Fibroblast of skin of back (primary cell): Measurements from ENCODE around the gene PACS2. TPM values are rescaled to one million over a fixed set of nuclear protein-coding genes. Genes with fewer than 3 reads are reported as not detected.
A peak's percentile ranks its signal among the peaks of the same experiment; 100 is the strongest.
"Not testable (repeated sequence)": the region's sequence is repeated elsewhere in the genome, so short reads cannot be mapped to it uniquely, and the experiment has no call there.

Source experiments
- DNase-seq: peaks from one replicate; pipeline ENCODE4 v3.0.0-alpha.2; 2013
- polyA plus RNA-seq, 2 experiments: library from polyadenylated mRNA; unstranded; fragments of 120-200 nt; gene quantifications; one replicate each; pipeline ENCODE4 v1.2.1, GENCODE V29; 2013; ENCODE audit not compliant: insufficient read length in 2 of 2

The PACS2 gene
- polyA plus RNA-seq (2013, experiment 1 of 2; ENCODE audit: insufficient read length) = 46.2 TPM
- polyA plus RNA-seq (2013, experiment 2 of 2; ENCODE audit: insufficient read length) = 68.1 TPM

DNA sequence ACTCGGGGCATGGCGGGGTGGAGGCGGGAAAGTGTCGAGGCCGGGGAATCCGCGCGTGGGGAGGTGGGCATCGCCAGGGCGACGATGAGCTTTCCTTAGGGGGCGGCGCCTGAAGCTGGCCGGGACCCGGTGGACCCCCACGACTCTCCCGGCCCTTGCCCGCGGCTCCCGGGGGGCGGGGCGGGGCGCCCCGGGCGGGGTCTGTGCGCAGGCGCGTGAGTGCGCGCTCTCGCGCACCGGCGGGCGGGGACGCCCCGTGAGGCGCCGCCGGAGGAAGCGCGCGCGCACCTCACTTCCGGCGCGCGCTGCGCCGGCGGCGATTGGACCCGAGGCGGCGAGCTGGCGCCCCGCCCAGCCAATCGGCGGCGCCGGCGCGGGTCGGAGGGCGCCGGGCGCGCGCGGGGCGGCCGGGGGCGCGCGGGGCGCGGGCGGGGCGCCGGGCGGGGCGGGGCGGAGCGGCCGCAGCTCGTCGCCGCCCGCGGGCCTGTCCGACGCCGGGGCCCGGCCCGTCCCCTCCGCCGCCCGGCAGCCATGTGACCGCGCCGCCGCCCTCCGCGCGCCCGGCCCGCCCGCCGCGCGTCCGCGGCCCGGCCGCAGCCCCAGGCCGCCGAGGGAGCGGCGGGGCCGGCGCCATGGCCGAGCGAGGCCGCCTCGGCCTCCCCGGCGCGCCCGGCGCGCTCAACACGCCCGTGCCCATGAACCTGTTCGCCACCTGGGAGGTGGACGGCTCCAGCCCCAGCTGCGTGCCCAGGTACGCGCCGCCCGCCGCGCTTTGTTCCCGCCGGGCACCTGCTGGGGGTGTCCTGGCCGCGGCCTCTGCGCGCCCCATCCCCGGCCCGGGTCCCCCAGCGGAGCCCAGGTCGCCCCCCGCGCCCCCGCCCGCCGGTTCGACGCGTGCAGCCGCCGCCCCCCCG, at the start of gene PACS2:
Gene PACS2 (plus strand): TSS at position 462 of the 914 bp plus-strand sequence. CDS start 171 bp downstream, at position 633.
- DNase-seq = peak; percentile 88

DNA sequence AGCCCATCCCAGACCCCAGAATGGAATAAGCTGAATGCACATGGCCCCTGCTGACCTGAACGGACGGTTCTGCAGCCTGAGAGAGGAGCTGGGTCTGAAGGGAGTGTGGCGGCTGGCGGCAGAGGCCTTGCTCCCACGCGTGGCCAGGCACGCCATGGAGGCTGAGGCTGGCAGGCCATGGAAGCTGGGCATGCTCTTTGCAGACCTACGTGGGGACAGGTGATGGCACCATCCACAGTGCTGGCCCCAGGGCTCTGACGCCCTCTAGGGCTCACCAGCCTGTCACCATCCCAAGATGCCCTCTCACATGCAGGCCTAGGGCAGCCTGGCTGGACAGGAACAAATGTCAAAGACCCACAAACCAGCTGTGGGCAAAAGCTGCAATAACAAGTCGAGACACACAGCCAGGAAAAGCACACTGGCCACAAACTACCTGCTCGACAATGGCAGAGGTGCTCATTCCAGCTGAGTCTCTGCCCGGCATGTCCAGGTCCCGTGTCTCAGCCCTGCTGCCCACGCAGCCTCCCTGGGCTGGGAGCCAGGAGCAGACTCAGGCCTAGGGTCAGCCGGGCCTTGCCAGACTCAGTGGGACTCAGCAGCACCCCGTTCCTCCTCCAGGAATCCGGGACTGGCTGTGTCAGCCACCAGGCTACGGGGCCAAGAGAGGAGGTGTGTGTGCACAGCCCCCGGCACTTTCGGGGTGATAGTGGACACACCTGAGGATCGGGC, 46.6 kb upstream of the PACS2 start:
- no peak for DNase-seq

DNA sequence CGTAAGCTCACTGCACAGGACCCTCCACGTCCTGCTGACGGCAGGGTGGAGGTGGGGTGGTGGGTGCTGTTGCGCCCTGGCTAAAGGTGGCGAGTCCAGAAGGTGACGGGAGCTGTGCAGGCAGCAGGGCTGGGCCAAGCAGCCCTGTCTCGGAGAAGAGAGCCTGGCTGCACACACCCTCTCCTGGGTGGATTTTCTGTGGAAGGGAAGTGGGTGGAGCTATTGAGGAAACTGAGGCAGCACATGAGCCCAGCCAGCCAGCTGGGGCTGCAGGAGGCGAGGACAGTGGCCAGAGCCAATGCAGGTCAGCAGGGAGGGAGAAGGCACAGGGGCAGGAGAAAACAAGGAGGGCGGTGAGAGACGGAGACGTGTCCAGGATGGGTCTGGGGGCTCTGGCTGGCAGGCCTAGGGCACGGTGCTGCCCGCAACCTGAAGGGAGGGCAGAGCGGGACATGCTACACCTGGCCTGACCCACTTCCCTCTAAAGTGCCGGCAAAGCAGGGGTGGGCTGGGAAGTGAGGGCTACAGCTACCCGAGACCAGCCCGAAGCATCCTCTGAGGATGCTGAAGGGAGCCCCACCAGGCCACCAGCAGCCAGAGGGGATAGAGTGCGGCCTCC, 45.7 kb upstream of the PACS2 start:
- no peak for DNase-seq

DNA sequence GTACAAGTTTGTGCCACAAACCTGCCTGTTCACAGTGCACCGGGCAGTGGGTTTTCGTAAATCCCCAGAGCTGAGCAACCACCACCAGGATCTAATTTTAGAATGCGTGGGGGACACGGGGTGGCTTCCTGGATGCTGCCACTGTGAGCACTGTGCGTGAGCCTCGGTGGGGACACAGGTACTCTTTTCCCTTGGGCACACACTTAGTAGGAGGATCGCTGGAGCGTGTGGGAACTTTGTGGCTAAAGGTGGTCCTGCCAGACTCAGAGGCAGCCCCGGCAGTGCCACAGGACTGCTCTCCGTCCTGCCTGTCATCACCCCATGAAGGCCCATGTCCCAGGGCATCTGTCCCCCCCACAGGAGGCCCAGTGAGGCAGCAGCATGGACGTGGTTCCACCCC, 45.1 kb upstream of the PACS2 start:
- no peak for DNase-seq

DNA sequence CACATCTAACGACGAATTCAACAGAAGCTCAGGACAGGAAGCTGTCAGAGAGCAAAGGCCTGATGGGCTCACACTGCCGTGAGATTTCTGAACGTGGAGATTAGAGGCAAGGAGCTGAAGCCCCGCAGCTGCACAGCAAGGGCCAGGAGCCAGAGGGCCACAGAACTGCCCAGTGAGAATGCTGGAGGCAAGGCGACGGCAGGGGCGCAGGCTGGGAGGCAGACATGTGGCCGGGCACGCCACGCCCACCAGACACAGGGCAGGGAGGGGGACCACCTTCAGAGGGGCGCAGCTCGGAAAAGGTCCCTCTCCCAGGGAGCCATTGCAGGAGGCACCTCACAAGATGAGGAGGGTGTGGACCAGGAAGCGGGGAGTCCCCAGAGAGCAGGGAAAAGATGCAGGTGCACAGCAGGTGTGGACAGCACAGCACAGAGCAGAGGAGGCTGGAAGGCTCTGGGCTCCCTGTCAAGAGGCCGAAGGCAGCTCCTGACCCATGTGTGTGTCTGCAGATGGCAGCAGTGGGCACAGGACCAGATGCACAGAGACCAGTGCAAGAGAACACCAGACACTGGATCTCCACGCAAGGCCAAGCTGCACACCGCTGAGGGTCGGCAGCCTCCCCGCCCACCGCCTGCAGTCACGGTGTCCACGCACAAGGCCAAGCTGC, 43.2 kb upstream of the PACS2 start:
- DNase-seq = no peak

DNA sequence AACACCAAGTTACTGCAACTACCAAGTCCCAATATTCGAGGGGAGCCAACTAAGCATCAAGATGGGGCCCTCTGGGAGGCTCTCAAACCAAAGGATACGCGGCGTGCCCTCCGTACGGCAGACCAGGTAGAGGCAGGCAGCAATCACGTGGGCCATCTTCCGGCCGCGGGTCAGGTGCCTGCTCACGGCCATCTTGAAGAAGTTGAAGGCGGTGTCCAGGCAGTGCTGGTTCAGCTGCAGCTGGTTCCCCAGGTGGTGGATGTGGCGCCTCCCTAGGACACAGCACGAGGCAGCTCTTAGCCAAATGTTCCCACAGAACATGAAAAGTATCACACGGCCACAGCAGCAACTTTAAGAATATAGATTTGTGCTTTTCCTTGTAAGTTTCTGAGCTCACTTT, 41.9 kb upstream of the PACS2 start:
- DNase-seq = no peak

DNA sequence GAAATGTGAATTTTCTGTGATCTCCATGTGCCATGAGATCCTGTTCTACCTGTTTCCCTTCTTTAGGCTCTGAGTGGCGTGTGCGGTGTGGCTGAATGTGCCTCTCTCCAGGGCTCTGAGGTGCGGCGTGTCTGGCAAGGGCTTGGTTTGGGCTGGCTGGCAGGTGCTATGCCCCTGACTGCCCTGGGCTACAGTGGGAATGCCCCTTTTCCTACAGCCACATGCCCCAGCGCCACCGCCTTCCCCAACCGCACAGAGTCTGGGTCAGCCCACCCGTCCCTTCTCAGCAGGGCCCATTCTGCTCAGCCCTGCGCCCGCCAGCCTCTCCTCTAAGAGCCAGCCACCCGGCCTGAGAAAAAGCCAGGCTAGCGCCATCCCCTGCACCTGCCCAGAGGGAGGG, 41.5 kb upstream of the PACS2 start:
- DNase-seq = no peak

DNA sequence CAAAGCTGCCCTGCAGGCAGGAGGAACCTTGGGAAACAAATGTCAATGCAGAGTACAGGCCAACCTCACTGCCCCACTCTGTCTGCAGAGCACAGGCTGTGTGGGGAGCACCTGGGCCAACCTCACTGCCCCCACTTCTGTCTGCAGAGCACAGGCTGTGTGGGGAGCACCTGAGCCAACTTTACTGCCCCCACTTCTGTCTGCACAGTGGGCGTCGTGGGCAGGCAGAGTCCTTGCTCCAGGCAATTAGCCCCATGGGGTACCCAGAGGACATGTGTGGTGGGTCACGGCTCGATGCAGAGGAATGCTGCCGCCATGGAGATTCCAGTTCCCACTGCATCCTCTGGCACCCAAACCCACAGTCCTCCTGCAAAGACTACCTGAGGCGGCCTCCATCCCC, 39.9 kb upstream of the PACS2 start:
- DNase-seq = no peak

DNA sequence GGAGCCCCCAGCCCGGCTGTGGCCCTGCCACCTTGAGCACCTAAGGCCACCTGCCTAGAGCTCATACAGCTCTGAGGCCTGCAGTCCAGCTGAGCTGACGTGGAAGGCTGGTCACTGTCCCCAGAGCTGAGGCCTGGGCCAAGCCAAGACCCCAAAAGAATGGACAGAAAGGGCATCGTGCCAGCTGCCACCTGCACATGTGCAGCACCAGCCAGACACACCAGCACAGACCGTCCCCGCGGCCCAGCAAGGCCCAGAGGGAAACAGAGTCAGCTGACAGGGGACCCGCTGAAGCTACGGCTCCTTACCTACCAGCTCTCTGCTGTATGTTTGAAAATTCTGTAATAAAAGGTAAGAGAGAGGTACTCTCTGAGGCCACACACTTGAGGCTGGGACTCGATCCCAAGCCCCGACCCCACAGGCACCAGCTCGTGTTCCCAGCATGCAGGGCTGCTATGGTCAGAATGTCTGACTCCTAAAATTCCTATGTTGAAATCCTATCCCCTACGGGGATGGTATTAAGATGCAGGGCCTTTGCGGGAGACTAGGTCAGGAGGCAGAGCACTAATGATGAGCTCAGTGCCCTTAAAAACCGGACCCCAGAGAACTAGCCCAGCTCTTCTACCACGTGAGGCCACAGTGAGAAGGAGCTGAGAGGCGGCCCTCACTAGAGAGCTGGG, 39.1 kb upstream of the PACS2 start:
- DNase-seq = peak; percentile 76

DNA sequence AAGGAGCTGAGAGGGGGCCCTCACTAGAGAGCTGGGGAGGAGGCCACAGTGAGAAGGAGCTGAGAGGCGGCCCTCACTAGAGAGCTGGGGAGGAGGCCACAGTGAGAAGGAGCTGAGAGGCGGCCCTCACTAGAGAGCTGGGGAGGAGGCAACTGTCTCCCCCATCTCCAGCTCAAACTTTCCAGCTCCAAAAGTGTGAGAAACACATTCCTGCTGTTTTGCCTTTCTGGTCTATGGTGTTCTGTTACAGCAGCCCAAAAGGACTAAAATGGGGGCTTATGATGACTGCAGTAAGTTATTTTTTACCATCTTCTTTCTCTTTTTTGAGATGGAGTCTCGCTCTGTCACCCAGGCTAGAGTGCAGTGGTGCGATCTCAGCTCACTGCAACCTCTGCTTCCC, 37.1 kb upstream of the PACS2 start:
- DNase-seq = not testable (repeated sequence)

DNA sequence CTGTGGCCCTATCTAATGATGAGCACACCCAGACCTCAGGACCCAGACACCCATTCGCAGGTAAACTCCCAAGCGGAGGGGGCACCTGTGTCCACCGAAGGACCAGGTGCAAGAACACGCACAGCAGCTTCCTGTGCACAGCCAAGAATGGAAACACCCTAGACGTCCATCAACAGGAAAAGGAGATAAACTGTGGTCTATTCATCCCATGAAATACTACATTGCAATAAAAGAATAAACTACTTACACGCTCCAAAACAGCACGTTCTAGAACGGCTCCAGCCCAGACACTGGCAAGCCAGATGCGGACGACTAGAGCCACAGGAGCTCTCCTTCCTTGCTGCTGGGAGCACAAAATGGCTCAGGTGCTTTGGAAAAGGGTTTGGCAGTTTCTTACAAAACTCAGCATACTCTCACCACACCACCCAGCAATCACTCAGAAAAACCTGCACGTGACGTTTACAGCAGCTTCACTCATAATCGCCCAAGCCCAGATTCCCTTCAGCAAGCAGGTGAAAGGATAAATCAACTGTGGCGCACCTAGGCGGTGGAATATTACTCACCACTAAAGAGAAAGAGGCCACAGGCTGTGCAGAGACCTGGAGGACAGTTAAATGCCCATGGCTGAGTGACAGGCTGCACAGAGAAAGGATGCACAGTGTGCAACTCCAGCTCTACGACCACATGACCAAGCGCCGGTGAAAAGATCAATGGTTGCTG, 34.7 kb upstream of the PACS2 start:
- no peak for DNase-seq

DNA sequence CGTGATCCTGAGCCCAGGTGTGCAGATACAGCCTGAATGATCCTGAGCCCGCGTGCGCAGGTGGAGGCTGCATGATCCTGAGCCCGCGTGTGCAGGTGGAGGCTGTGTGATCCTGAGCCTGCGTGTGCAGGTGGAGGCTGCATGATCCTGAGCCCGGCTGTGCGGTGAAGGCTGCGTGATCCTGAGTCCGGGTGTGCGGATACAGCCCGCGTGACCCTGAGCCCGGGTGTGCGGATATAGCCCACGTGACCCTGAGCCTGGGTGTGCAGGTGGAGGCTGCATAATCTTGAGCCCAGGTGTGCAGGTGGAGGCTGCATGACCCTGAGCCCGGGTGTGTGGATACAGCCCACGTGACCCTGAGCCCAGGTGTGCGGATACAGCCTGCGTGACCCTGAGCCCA, 34.0 kb upstream of the PACS2 start:
- DNase-seq = no peak

DNA sequence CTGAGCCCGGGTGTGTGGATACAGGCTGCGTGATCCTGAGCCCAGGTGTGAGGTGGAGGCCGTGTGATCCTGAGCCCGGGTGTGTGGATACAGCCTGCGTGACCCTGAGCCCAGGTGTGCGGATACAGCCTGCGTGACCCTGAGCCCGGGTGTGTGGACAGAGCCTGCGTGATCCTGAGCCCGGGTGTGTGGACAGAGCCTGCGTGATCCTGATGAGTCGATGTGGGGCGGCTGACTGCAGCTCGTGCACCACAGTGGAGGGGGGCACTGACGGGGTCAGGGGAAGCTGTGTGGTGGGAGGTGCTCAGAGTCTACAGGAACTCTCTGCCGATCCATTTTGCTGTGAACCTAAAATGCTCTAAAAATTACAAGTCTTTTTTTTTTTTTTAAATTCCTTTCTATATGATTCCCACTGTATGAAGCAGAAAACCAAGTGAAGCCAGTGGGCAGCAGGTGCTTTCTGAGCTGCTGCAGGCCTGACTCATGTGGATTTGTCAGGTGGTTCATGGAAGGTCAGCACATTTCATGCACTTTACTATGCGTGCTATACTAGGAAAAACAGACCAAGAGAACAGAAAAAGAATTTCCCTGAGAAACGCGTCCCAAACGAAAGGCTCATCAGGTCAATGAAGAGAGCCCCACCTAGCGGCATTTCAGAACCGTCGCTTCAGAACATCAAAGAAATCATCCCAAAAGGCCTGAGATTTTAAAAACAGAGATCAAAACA, 33.0 kb upstream of the PACS2 start:
- DNase-seq = peak; percentile 64

DNA sequence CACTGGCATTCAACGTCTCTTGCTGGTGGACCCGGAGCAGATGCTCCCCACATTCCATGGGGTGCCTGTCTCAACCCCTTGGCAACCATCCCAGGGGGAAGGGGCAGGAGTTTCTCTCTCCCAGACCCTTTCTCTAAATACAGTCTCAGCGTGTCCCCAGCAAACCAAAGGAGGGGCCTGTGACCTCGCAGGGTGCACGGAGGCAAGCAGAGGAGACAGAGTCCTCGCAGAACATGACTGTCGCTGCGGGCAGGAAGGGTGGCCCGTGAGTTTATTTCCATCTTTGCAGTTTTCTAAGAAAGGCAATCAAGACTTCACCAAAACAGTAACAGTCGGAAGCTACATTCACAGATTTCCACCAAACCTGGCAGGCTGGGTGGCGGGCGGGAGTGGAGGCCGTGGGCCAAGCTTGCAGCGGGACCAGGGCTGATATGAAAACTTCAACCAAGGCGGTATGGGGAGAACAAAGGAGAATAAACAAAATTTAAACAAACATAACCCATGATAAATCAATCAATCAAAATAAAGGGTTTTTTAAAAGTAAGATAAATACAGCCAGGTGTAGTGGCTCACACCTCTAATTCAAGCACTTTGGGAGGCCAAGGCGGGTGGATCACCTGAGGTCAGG, 32.3 kb upstream of the PACS2 start:
- no peak for DNase-seq

DNA sequence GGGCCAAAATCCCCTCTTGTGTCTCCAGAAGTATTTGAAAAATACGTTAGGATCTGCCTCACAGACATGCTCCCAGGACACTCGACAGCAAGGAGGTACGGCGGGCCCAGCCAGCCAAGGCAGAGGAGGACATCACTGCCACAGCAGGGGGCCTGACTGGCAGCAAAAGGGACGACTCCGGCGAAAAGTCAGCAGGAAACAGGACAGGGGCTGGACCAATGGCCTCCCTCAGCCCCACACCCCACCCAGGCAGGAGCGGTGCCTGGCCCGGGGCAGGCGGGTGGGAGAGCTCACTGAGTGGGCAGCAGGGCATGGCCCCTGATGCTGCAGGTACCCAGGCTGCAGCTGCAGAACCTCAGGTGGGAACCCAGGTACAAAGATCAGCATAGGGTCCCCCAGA, 31.5 kb upstream of the PACS2 start:
- DNase-seq = no peak

DNA sequence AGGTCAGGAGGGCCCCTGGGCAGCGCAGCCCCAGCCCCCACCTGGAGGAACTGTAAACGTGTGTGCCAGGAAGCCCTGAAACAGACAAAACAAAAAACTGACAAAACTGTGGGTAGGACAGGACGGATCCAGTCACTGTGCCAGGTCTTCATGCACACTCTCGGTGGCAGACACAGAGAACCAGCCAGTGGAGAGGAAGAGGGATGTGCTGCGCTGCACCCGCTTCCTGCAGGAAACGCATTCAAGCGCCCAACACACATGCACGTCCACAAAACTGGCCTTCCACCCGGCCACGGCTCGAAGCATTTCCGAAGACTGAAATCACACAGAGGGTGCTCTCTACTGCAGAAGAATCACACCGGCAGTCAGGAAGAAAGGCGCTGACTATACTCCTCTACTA, 30.6 kb upstream of the PACS2 start:
- no peak for DNase-seq

DNA sequence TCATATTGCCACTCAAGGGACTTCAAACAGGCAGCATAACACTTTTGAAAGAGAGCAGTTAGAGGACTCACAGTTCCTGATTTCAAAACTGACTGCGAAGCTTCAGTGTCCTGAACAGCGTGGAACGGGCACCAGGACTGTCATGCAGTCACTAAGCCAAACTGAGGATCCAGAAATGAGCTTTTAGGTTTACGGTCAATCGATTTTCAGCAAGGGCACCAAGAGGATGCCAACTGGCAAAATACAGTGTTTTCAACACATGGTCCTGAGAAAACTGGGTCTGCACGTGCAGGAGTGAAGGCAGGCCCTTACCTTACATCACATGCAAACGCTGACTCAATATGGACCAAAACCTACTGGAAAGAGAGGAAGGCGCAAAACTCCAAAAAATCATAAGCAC, 29.4 kb upstream of the PACS2 start:
- no peak for DNase-seq

DNA sequence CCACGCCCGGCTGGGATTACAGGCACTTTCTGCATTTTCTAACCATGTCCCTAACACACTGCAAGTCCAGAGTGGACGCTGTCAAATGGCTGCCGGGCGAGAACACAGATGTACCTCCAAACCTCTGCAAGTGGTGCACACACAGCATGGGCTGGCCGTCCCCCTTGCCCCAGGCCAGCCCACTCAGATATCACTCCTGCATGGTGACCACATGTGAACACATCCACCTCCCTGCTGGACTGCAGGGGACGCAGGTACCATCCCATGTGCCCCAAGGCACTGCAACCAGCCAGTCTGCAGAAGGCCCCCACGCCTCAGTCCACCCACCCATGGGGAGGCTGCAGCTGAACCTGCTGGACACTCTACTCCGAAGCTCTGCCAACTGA, 27.8 kb upstream of the PACS2 start:
- no peak for DNase-seq

DNA sequence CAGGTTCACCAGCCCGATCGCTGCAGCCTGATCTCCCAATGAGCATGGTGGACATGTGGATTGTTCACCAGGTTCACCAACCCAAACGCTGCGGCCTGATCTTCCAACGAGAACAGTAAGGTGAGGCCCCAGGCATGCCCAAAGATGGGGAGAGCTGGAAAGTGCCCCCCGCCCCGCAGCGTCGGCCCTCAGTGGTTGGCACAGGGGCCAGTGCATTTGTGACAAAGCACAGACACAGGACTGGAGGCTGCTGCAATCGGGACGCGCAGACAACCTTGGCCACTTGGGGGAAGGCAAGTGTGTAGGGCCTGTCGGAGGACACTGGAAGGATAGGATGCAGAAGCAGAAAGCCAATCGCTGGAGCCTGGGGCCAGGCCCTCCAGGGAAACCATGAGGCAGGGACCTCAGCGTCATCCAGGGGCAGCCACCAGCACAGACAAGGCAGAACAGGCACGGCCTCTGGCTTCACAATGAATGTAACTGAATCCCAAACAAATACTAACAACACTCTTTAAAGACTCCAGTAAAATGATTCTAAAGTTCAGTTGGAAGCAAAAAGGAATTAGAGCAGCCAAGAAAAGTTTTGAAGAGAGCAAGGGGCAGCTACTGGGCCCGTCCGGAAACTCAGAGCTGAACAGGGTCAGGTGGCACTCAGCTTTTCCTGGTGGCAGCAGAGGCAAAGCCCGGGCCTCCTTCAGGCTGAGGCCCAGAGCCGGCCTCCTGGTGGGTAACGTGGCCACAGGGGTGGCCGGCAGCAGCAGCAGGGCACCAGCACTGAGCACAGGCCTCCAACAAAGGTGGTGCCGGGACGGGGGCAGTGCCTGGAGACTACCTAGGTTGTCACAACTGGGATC, 27.1 kb upstream of the PACS2 start:
- no peak for DNase-seq
